HCT116 (cell line): Measurements from ENCODE around the gene CXCL13.

ENCODE experiments used
- CTCF ChIP-seq, 3 experiments: fragments of 200-600 bp in 1 of 3; sonication (generic) in 1 of 3; IDR thresholded peaks in 2 of 3; conservative IDR thresholded peaks in 1 of 3; 2 replicates each; pipeline ENCODE4 v1.5.1; 2012 to 2017; ENCODE audit warnings: low read depth in 2 of 3, low read length in 2 of 3, antibody characterized with exemption in 1 of 3, borderline replicate concordance in 1 of 3, control low read depth in 1 of 3, mild to moderate bottlenecking in 1 of 3, mixed read lengths in 1 of 3, mixed run types in 1 of 3, moderate library complexity in 1 of 3; ENCODE audit not compliant: insufficient read depth in 1 of 3
- EGR1 ChIP-seq: IDR thresholded peaks from 2 replicates; pipeline ENCODE4 v1.6.1; 2012; ENCODE audit warnings: low read depth
- EZH2 ChIP-seq: fragments of 200-600 bp; sonication (generic); IDR thresholded peaks from 2 replicates; pipeline ENCODE4 v1.6.1; 2017; ENCODE audit warnings: antibody characterized with exemption, mixed run types
- MAX ChIP-seq: IDR thresholded peaks from 2 replicates; pipeline ENCODE4 v1.6.1; 2012
- POLR2A ChIP-seq: IDR thresholded peaks from 2 replicates; pipeline ENCODE4 v1.7.0; 2011; ENCODE audit warnings: borderline replicate concordance; ENCODE audit not compliant: insufficient read depth, insufficient read length; ENCODE audit errors: extremely low read depth
- RAD21 ChIP-seq: IDR thresholded peaks from 2 replicates; pipeline ENCODE4 v1.6.1; 2012; ENCODE audit warnings: low read depth, mild to moderate bottlenecking
- REST ChIP-seq: IDR thresholded peaks from 2 replicates; pipeline ENCODE4 v1.6.1; 2012; ENCODE audit warnings: low read depth
- YY1 ChIP-seq: IDR thresholded peaks from 2 replicates; pipeline ENCODE4 v1.6.1; 2011; ENCODE audit warnings: low read length, low read depth, moderate library complexity, mild to moderate bottlenecking; ENCODE audit not compliant: insufficient replicate concordance; ENCODE audit errors: extremely low read depth
- ZBTB33 ChIP-seq: IDR thresholded peaks from 2 replicates; pipeline ENCODE4 v1.6.1; 2011; ENCODE audit warnings: mild to moderate bottlenecking, low read length, moderate library complexity; ENCODE audit not compliant: insufficient replicate concordance; ENCODE audit errors: extremely low read depth

GRCh38 chr4:77625485-77625884 lies 19.9 kb downstream of the CXCL13 start:
- TF ChIP-seq CTCF (IDR thresholded peaks at IDR 0.05 in 2 of 3, conservative IDR thresholded peaks at IDR 0.05 in 1 of 3; ENCODE audit: borderline replicate concordance in 1 of 3, insufficient read depth in 1 of 3, low read depth in 2 of 3, low read length in 2 of 3) (no peak), ZBTB33 (no peak), POLR2A (no peak), RAD21 (no peak), MAX (no peak), EZH2 (no peak), EGR1 (no peak), REST (no peak), YY1 (no peak)
